H1 (cell line): ENCODE measurements around the gene KIDINS220. TPM values are rescaled to one million over a fixed set of nuclear protein-coding genes. Genes with fewer than 3 reads are reported as not detected.

Experiments
- CTCF ChIA-PET: fragments of 300-600 bp; sonication (Branson Sonifier 250); formaldehyde crosslinking; loops from one replicate; lab custom pipeline; 2021; ENCODE audit not compliant: partially characterized antibody; lab: Charles Lee
- POLR2A ChIA-PET: fragments of 300-600 bp; sonication (Branson Sonifier 250); formaldehyde crosslinking; loops from one replicate; lab custom pipeline; 2021; ENCODE audit warnings: inconsistent platforms; ENCODE audit not compliant: partially characterized antibody; lab: Charles Lee
- DNase-seq, 2 experiments: peaks; one replicate each; pipeline versions ENCODE4 v3.0.0 to v3.0.0-alpha.2; 2010 to 2022; ENCODE audit warnings: low spot score in 2 of 2, low read depth in 1 of 2, mixed read lengths in 1 of 2
- FAIRE-seq: peaks from 2 replicates; lab custom pipeline; 2011; peaks lifted over from hg19 to GRCh38; lab: Jason Lieb, UNC
- H2AFZ ChIP-seq: 2 replicates; pipeline ENCODE4 v1.8.1; 2012; ENCODE audit warnings: low read length, inconsistent platforms
- H2AK5ac ChIP-seq: 2 replicates; pipeline ENCODE4 v1.6.1; 2013; ENCODE audit warnings: low read depth, low read length
- H2BK120ac ChIP-seq: replicated peaks from 2 replicates; pipeline ENCODE3; 2013; ENCODE audit warnings: low read depth, low read length, inconsistent platforms
- H2BK12ac ChIP-seq: 2 replicates; pipeline ENCODE4 v1.6.1; 2013; ENCODE audit warnings: low read depth, low read length
- H2BK15ac ChIP-seq: 2 replicates; pipeline ENCODE4 v1.6.1; 2013; ENCODE audit warnings: low read length
- H2BK20ac ChIP-seq: 2 replicates; pipeline ENCODE4 v1.6.1; 2013; ENCODE audit warnings: low read length
- H2BK5ac ChIP-seq: 2 replicates; pipeline ENCODE4 v1.6.1; 2013; ENCODE audit warnings: low read depth, low read length
- H3K14ac ChIP-seq: 2 replicates; pipeline ENCODE4 v1.6.1; 2013; ENCODE audit warnings: inconsistent platforms; ENCODE audit not compliant: insufficient read length
- H3K18ac ChIP-seq: 2 replicates; pipeline ENCODE4 v1.6.1; 2013; ENCODE audit warnings: low read length; ENCODE audit errors: extremely low read depth
- H3K23ac ChIP-seq: 2 replicates; pipeline ENCODE4 v1.6.1; 2013; ENCODE audit warnings: inconsistent platforms; ENCODE audit not compliant: insufficient read length
- H3K23me2 ChIP-seq: 2 replicates; pipeline ENCODE4 v1.6.1; 2013; ENCODE audit warnings: low read depth, low read length
- H3K27ac ChIP-seq: 2 replicates; pipeline ENCODE4 v1.6.1; 2011; ENCODE audit warnings: low read depth, low read length, inconsistent platforms
- H3K27me3 ChIP-seq, 4 experiments: replicated peaks in 1 of 4; 1 replicate in 1 of 4; 2 replicates in 3 of 4; pipeline versions ENCODE4 v1.6.1 to v1.8.1; 2011 to 2013; ENCODE audit warnings: low read length in 3 of 4, mild to moderate bottlenecking in 3 of 4, inconsistent platforms in 2 of 4, mixed read lengths in 2 of 4, moderate library complexity in 1 of 4; ENCODE audit not compliant: control insufficient read depth in 3 of 4, insufficient read depth in 3 of 4; ENCODE audit errors: extremely low read depth in 1 of 4
- H3K36me3 ChIP-seq, 4 experiments: 2 replicates each; pipeline versions ENCODE4 v1.6.1 to v1.8.1; 2011 to 2013; ENCODE audit warnings: mild to moderate bottlenecking in 4 of 4, low read length in 3 of 4, moderate library complexity in 2 of 4, control low read depth in 1 of 4, inconsistent platforms in 1 of 4; ENCODE audit not compliant: insufficient read depth in 4 of 4, control insufficient read depth in 2 of 4
- H3K4ac ChIP-seq: replicated peaks from 2 replicates; pipeline ENCODE3; 2013; ENCODE audit warnings: low read length, low read depth, mixed read lengths, inconsistent platforms; ENCODE audit not compliant: insufficient read length
- H3K4me1 ChIP-seq, 4 experiments: replicated peaks in 1 of 4; 1 replicate in 1 of 4; 2 replicates in 3 of 4; pipeline versions ENCODE4 v1.6.1 to v1.8.1; 2011 to 2013; ENCODE audit warnings: low read length in 3 of 4, inconsistent platforms in 2 of 4, mixed read lengths in 1 of 4; ENCODE audit not compliant: insufficient read depth in 4 of 4, control insufficient read depth in 3 of 4
- H3K4me2 ChIP-seq, 2 experiments: 2 replicates each; pipeline versions ENCODE4 v1.6.1 to v1.8.1; 2011 to 2013; ENCODE audit warnings: low read depth in 2 of 2, low read length in 2 of 2, control low read depth in 1 of 2, inconsistent platforms in 1 of 2, mild to moderate bottlenecking in 1 of 2; ENCODE audit not compliant: insufficient read depth in 1 of 2
- H3K4me3 ChIP-seq, 4 experiments: fragments of 200-600, 300-600 bp in 1 of 4; sonication (generic), shearing (Covaris generic), sonication (Bioruptor Twin) in 1 of 4; 2 replicates each; pipeline versions ENCODE4 v1.5.1 to v1.8.1; 2011 to 2016; ENCODE audit warnings: low read length in 4 of 4, low read depth in 3 of 4, control low read depth in 2 of 4, inconsistent platforms in 2 of 4, mild to moderate bottlenecking in 2 of 4, mixed read lengths in 1 of 4, moderate library complexity in 1 of 4; ENCODE audit not compliant: insufficient read depth in 2 of 4; ENCODE audit errors: extremely low read depth in 1 of 4
- H3K56ac ChIP-seq: replicated peaks from 2 replicates; pipeline ENCODE3; 2013; ENCODE audit warnings: low read depth, mild to moderate bottlenecking, mixed read lengths, low read length, inconsistent platforms; ENCODE audit not compliant: insufficient read length
- H3K79me1 ChIP-seq: 2 replicates; pipeline ENCODE4 v1.6.1; 2013; ENCODE audit warnings: low read depth, low read length, control low read depth
- H3K79me2 ChIP-seq, 2 experiments: 2 replicates each; pipeline versions ENCODE4 v1.6.1 to v1.8.1; 2012 to 2013; ENCODE audit warnings: low read length in 2 of 2, mild to moderate bottlenecking in 2 of 2, inconsistent platforms in 1 of 2; ENCODE audit not compliant: insufficient read depth in 2 of 2, control insufficient read depth in 1 of 2
- H3K9ac ChIP-seq, 4 experiments: replicated peaks in 1 of 4; 1 replicate in 1 of 4; 2 replicates in 3 of 4; pipeline versions ENCODE4 v1.6.1 to v1.8.1; 2011 to 2013; ENCODE audit warnings: low read depth in 3 of 4, low read length in 3 of 4, control low read depth in 2 of 4, mild to moderate bottlenecking in 2 of 4, moderate library complexity in 2 of 4, inconsistent platforms in 1 of 4; ENCODE audit errors: extremely low read depth in 1 of 4
- H3K9me3 ChIP-seq, 2 experiments: 2 replicates each; pipeline versions ENCODE4 v1.6.1 to v1.8.1; 2012 to 2013; ENCODE audit warnings: mild to moderate bottlenecking in 2 of 2, moderate library complexity in 2 of 2, control low read depth in 1 of 2, inconsistent platforms in 1 of 2, low read depth in 1 of 2, low read length in 1 of 2, mixed read lengths in 1 of 2; ENCODE audit not compliant: insufficient read depth in 2 of 2
- H4K20me1 ChIP-seq, 2 experiments: replicated peaks in 1 of 2; 2 replicates each; pipeline versions ENCODE3 to v1.8.1; 2011 to 2013; ENCODE audit warnings: inconsistent platforms in 2 of 2, low read length in 2 of 2, mild to moderate bottlenecking in 1 of 2; ENCODE audit not compliant: insufficient read depth in 2 of 2, control insufficient read depth in 1 of 2
- H4K5ac ChIP-seq: 2 replicates; pipeline ENCODE4 v1.6.1; 2013; ENCODE audit warnings: low read length, low read depth, mixed read lengths, inconsistent platforms; ENCODE audit not compliant: insufficient read length
- H4K8ac ChIP-seq: 2 replicates; pipeline ENCODE4 v1.8.0; 2013; ENCODE audit warnings: mild to moderate bottlenecking, moderate library complexity, low read length, inconsistent platforms; ENCODE audit not compliant: insufficient read depth; ENCODE audit errors: extremely low read depth
- H4K91ac ChIP-seq: replicated peaks from 2 replicates; pipeline ENCODE3; 2013; ENCODE audit warnings: low read length, mixed read lengths, inconsistent platforms; ENCODE audit not compliant: insufficient read length
- BRCA1 ChIP-seq: IDR thresholded peaks from 2 replicates; pipeline ENCODE4 v1.6.1; 2012; ENCODE audit warnings: low read depth, low read length, improper control_type of control experiment
- JUND ChIP-seq: IDR thresholded peaks from 2 replicates; pipeline ENCODE4 v1.6.1; 2011; ENCODE audit warnings: mild to moderate bottlenecking, improper control_type of control experiment, low read length
- RFX5 ChIP-seq: IDR thresholded peaks from 2 replicates; pipeline ENCODE4 v1.6.1; 2011; ENCODE audit warnings: low read depth, low read length, improper control_type of control experiment, borderline replicate concordance
- TEAD4 ChIP-seq: IDR thresholded peaks from 2 replicates; pipeline ENCODE4 v1.6.1; 2012; ENCODE audit warnings: low read depth, low read length, inconsistent platforms, mixed read lengths
- polyA plus RNA-seq, 7 experiments: library from polyadenylated mRNA; depleted of rRNA in 3 of 7; stranded (reverse) in 5 of 7; unstranded in 2 of 7; fragments of >200 nt in 5 of 7; fragments of 200-250 nt in 2 of 7; gene quantifications; 1 replicate in 5 of 7; 2 replicates in 1 of 7; 4 replicates in 1 of 7; pipeline versions ENCODE4 v1.2.1 to v1.2.3, GENCODE V29; 2011 to 2013; ENCODE audit warnings: missing spikeins in 2 of 7, mixed read lengths in 2 of 7
- total RNA-seq: library from RNA; stranded (reverse); fragmentation: NEBNext Ultra II Directional; extraction: Animal tissue kit (Norgen Biotek cat#: 25700); gene quantifications from 2 replicates; pipeline ENCODE4 v1.2.1, GENCODE V29; 2021

KIDINS220 gene
- total and polyA plus RNA-seq, 2 of the 8 experiments (the other 6 are each of a cell fraction or from before 2014, with no cell fraction given), result 21.2 to 27.1 TPM

- H3K14ac ChIP-seq, result no peak overlapping the region
- no peak overlapping the region for H3K23ac ChIP-seq
- no peak overlapping the region for H3K4me3 ChIP-seq
- H4K5ac ChIP-seq, result no peak overlapping the region
- H3K4me2 ChIP-seq, result no peak overlapping the region
- DNase-seq, result no peak
- H3K23me2 ChIP-seq, result no peaks in the 10 kb centered on the region
- FAIRE-seq, result no peak
- no peak overlapping the region for H4K8ac ChIP-seq
- H2BK12ac ChIP-seq, result no peak overlapping the region
- H3K9me3 ChIP-seq, result no peaks in the 10 kb centered on the region
- CTCF ChIA-PET, result no interaction called here
- no peaks in the 10 kb centered on the region for H3K27me3 ChIP-seq
- H3K4me1 ChIP-seq, result peaks cover 0 to 5% (median 2%) of the 10 kb centered on the region in 4 experiments; a peak in 4 of 7 replicates
- no peak overlapping the region for H3K56ac ChIP-seq
- H4K20me1 ChIP-seq, result no peaks in the 10 kb centered on the region
- H4K91ac ChIP-seq, result no peak overlapping the region
- H3K9ac ChIP-seq, result no peak overlapping the region
- H2AK5ac ChIP-seq, result no peak overlapping the region
- no peak overlapping the region for H2BK5ac ChIP-seq
- H3K79me2 ChIP-seq, result peaks cover 0 to 25% of the 10 kb centered on the region in 2 experiments; a peak in 2 of 4 replicates
- no peaks in the 10 kb centered on the region for H3K36me3 ChIP-seq
- H2BK20ac ChIP-seq, result no peak overlapping the region
- no peak overlapping the region for H2AFZ ChIP-seq
- no peak overlapping the region for H3K18ac ChIP-seq
- POLR2A ChIA-PET, result no interaction called here
- H2BK15ac ChIP-seq, result no peak overlapping the region
- H3K79me1 ChIP-seq, result peaks cover 3% of the 10 kb centered on the region
- H3K4ac ChIP-seq, result no peak overlapping the region
- no peak overlapping the region for H3K27ac ChIP-seq
- H2BK120ac ChIP-seq, result no peak overlapping the region
- TF ChIP-seq JUND (no peak), TEAD4 (no peak), BRCA1 (no peak), RFX5 (no peak)
Measured at GRCh38 chr2:8835279-8835678, 2.1 kb downstream of the KIDINS220 start.
